WTC11 (cell line): ENCODE data around the gene TRPC1. TPM values are rescaled to one million over a fixed set of nuclear protein-coding genes. Genes with fewer than 3 reads are reported as not detected.

ENCODE experiments used
- ATAC-seq: fragments of 200-7000 bp; cut with Tn5 transposase; 2 replicates; pipeline ENCODE4 v1.10.0; 2021; ENCODE audit warnings: mild to moderate bottlenecking, moderate library complexity
- CTCF ChIA-PET: fragments of 300-600 bp; sonication (Branson Sonifier 250); formaldehyde crosslinking; loops from one replicate; lab custom pipeline; 2021; ENCODE audit warnings: antibody characterized with exemption; lab: Charles Lee
- POLR2A ChIA-PET: fragments of 350-600 bp; sonication (Branson Sonifier 250); formaldehyde crosslinking; loops from one replicate; lab custom pipeline; 2021; ENCODE audit warnings: antibody characterized with exemption; lab: Charles Lee
- DNase-seq: peaks from one replicate; pipeline ENCODE4 v3.0.0; 2021; ENCODE audit warnings: low spot score
- H3K27ac Mint-ChIP-seq: 2 replicates; pipeline ENCODE4 v1.8.0; 2021; ENCODE audit warnings: mixed read lengths
- H3K27me3 Mint-ChIP-seq: 2 replicates; pipeline ENCODE4 v1.8.0; 2021; ENCODE audit warnings: low read depth, mild to moderate bottlenecking, moderate library complexity, mixed read lengths
- H3K36me3 Mint-ChIP-seq: 2 replicates; pipeline ENCODE4 v1.8.0; 2021; ENCODE audit warnings: mixed read lengths
- H3K4me1 Mint-ChIP-seq: 2 replicates; pipeline ENCODE4 v1.8.0; 2022; ENCODE audit warnings: mixed read lengths
- H3K4me3 Mint-ChIP-seq: 2 replicates; pipeline ENCODE4 v1.8.0; 2021; ENCODE audit warnings: mild to moderate bottlenecking, moderate library complexity, mixed read lengths
- H3K9me3 Mint-ChIP-seq: 2 replicates; pipeline ENCODE4 v1.8.0; 2021; ENCODE audit warnings: mixed read lengths
- ATF1 ChIP-seq: sonication (generic); formaldehyde crosslinking; IDR thresholded peaks from 2 replicates; pipeline ENCODE4 v1.8.1; 2023; ENCODE audit warnings: mild to moderate bottlenecking, moderate library complexity, missing genetic modification reagents
- CREB1 ChIP-seq: sonication (generic); formaldehyde crosslinking; IDR thresholded peaks from 2 replicates; pipeline ENCODE4 v1.8.0; 2023; ENCODE audit warnings: mild to moderate bottlenecking, missing genetic modification reagents
- CREM ChIP-seq: sonication (generic); formaldehyde crosslinking; IDR thresholded peaks from 2 replicates; pipeline ENCODE4 v1.8.1; 2022; ENCODE audit warnings: mild to moderate bottlenecking, missing genetic modification reagents, moderate library complexity
- ESRRA ChIP-seq: sonication (generic); formaldehyde crosslinking; IDR thresholded peaks from 2 replicates; pipeline ENCODE4 v1.8.1; 2022; ENCODE audit warnings: mild to moderate bottlenecking, missing genetic modification reagents, borderline replicate concordance
- FOXJ3 ChIP-seq: sonication (generic); formaldehyde crosslinking; IDR thresholded peaks from 2 replicates; pipeline ENCODE4 v1.9.0; 2021; ENCODE audit warnings: missing genetic modification reagents, mild to moderate bottlenecking, borderline replicate concordance
- JUN ChIP-seq: sonication (generic); formaldehyde crosslinking; IDR thresholded peaks from 2 replicates; pipeline ENCODE4 v1.8.0; 2023; ENCODE audit warnings: mild to moderate bottlenecking, missing genetic modification reagents
- MAX ChIP-seq: sonication (generic); formaldehyde crosslinking; IDR thresholded peaks from 2 replicates; pipeline ENCODE4 v1.8.0; 2022; ENCODE audit warnings: mild to moderate bottlenecking, missing genetic modification reagents
- MYBL2 ChIP-seq: sonication (generic); formaldehyde crosslinking; IDR thresholded peaks from 2 replicates; pipeline ENCODE4 v1.8.1; 2023; ENCODE audit warnings: mild to moderate bottlenecking, moderate library complexity, missing genetic modification reagents
- NFATC4 ChIP-seq: fragments of 250-450 bp; sonication (Bioruptor Pico); IDR thresholded peaks from 2 replicates; pipeline ENCODE4 v1.9.0; 2021; ENCODE audit warnings: mild to moderate bottlenecking
- NFYB ChIP-seq: sonication (generic); formaldehyde crosslinking; conservative IDR thresholded peaks from 2 replicates; pipeline ENCODE4 v1.8.0; 2022; ENCODE audit warnings: low read depth, missing genetic modification reagents
- NR1H2 ChIP-seq: sonication (generic); formaldehyde crosslinking; IDR thresholded peaks from 2 replicates; pipeline ENCODE4 v1.9.0; 2021; ENCODE audit warnings: mild to moderate bottlenecking, moderate library complexity, missing genetic modification reagents
- RELA ChIP-seq: sonication (generic); formaldehyde crosslinking; IDR thresholded peaks from 2 replicates; pipeline ENCODE4 v1.8.1; 2022; ENCODE audit warnings: missing genetic modification reagents, mild to moderate bottlenecking, borderline replicate concordance
- USF1 ChIP-seq: sonication (generic); formaldehyde crosslinking; IDR thresholded peaks from 2 replicates; pipeline ENCODE4 v1.8.0; 2022; ENCODE audit warnings: mild to moderate bottlenecking, missing genetic modification reagents
- ZNF219 ChIP-seq: sonication (generic); formaldehyde crosslinking; IDR thresholded peaks from 2 replicates; pipeline ENCODE4 v1.8.0; 2023; ENCODE audit warnings: missing genetic modification reagents, mild to moderate bottlenecking, borderline replicate concordance
- ZNF232 ChIP-seq: sonication (generic); formaldehyde crosslinking; IDR thresholded peaks from 2 replicates; pipeline ENCODE4 v1.8.0; 2022; ENCODE audit warnings: mild to moderate bottlenecking, missing genetic modification reagents
- ZNF396 ChIP-seq: fragments of 250-450 bp; sonication (Bioruptor Pico); IDR thresholded peaks from 2 replicates; pipeline ENCODE4 v1.8.0; 2021; ENCODE audit warnings: mild to moderate bottlenecking, moderate library complexity, borderline replicate concordance
- total RNA-seq: library from RNA; stranded (reverse); gene quantifications from 3 replicates; pipeline ENCODE4 v1.2.3, GENCODE V29; 2021
- TF ChIP-seq, protein P1 (sequence below): fragments of 250-450 bp; sonication (Bioruptor Pico); IDR thresholded peaks from 2 replicates; pipeline ENCODE4 v1.9.0; 2021; ENCODE audit warnings: mild to moderate bottlenecking, borderline replicate concordance
- TF ChIP-seq, protein P2 (sequence below): sonication (generic); formaldehyde crosslinking; IDR thresholded peaks from 2 replicates; pipeline ENCODE4 v1.8.0; 2022; ENCODE audit warnings: mild to moderate bottlenecking, missing genetic modification reagents
- TF ChIP-seq, protein P3 (sequence below): sonication (generic); formaldehyde crosslinking; IDR thresholded peaks from 2 replicates; pipeline ENCODE4 v1.8.1; 2023; ENCODE audit warnings: mild to moderate bottlenecking, missing genetic modification reagents, moderate library complexity
- TF ChIP-seq, protein P4 (sequence below): sonication (generic); formaldehyde crosslinking; conservative IDR thresholded peaks from 2 replicates; pipeline ENCODE4 v1.8.1; 2023; ENCODE audit warnings: mild to moderate bottlenecking, low read depth, missing genetic modification reagents, moderate library complexity

Gene TRPC1
- total RNA-seq, 1 experiment from 2014 or later, result 13.8 TPM

DNA sequence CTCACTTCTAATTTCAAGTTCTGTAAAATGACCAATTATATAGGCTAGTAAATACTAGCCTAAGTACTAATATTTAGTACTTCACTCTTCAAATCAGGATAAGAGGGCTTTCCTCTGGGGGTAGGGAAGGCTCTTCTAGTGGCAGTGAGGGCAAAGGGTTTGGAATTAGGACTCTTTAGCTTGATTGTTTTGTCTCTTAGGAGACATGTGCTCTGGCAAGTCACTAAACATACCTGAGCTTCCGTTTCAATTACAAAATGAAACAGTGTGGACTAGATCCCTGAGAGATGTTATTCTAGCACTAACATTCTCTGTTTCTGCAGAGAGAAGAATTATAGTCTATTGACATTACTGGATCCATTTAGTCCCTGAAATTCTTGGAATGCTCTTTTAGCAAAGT, 93.5 kb downstream of the TRPC1 start (continued):
- no peak for TF ChIP-seq USF1 (CRISPR knock-in tag)
- TF ChIP-seq, protein P1, sequence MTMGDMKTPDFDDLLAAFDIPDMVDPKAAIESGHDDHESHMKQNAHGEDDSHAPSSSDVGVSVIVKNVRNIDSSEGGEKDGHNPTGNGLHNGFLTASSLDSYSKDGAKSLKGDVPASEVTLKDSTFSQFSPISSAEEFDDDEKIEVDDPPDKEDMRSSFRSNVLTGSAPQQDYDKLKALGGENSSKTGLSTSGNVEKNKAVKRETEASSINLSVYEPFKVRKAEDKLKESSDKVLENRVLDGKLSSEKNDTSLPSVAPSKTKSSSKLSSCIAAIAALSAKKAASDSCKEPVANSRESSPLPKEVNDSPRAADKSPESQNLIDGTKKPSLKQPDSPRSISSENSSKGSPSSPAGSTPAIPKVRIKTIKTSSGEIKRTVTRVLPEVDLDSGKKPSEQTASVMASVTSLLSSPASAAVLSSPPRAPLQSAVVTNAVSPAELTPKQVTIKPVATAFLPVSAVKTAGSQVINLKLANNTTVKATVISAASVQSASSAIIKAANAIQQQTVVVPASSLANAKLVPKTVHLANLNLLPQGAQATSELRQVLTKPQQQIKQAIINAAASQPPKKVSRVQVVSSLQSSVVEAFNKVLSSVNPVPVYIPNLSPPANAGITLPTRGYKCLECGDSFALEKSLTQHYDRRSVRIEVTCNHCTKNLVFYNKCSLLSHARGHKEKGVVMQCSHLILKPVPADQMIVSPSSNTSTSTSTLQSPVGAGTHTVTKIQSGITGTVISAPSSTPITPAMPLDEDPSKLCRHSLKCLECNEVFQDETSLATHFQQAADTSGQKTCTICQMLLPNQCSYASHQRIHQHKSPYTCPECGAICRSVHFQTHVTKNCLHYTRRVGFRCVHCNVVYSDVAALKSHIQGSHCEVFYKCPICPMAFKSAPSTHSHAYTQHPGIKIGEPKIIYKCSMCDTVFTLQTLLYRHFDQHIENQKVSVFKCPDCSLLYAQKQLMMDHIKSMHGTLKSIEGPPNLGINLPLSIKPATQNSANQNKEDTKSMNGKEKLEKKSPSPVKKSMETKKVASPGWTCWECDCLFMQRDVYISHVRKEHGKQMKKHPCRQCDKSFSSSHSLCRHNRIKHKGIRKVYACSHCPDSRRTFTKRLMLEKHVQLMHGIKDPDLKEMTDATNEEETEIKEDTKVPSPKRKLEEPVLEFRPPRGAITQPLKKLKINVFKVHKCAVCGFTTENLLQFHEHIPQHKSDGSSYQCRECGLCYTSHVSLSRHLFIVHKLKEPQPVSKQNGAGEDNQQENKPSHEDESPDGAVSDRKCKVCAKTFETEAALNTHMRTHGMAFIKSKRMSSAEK (CRISPR knock-in tag), result no peak
- TF ChIP-seq FOXJ3 (CRISPR knock-in tag), result no peak
- TF ChIP-seq CREM, result no peak
- no peak for TF ChIP-seq ESRRA (CRISPR knock-in tag)
- TF ChIP-seq RELA, result no peak
- TF ChIP-seq NR1H2 (CRISPR knock-in tag), result no peak
- TF ChIP-seq NFYB (CRISPR knock-in tag), result no peak
- TF ChIP-seq, protein P2, sequence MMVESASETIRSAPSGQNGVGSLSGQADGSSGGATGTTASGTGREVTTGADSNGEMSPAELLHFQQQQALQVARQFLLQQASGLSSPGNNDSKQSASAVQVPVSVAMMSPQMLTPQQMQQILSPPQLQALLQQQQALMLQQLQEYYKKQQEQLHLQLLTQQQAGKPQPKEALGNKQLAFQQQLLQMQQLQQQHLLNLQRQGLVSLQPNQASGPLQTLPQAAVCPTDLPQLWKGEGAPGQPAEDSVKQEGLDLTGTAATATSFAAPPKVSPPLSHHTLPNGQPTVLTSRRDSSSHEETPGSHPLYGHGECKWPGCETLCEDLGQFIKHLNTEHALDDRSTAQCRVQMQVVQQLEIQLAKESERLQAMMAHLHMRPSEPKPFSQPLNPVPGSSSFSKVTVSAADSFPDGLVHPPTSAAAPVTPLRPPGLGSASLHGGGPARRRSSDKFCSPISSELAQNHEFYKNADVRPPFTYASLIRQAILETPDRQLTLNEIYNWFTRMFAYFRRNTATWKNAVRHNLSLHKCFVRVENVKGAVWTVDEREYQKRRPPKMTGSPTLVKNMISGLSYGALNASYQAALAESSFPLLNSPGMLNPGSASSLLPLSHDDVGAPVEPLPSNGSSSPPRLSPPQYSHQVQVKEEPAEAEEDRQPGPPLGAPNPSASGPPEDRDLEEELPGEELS (CRISPR knock-in tag), result no peak
- no peak for TF ChIP-seq MYBL2

DNA sequence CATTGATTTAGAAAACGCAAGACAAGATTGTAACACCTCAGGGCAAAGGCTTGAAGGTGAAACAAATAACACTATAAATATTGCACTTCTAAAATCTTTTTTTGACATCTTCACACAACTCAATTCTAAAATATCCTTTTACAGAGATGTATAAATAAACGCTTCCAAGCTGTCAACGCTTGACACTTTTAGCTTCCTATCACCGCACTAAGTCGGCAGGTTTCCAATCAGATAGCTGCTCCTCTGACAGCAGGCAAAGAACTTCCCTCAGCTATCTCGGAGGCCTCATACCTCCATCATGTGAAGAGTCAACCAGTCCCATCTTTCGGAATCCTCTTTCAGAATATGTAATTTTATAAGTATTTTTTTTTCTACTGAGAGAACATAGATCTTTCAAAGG, 94.1 kb downstream of the TRPC1 start:
- CTCF ChIA-PET, result interaction anchor here (0.7 to 0.8 kb wide), 2 partner anchors 11 to 231 kb away, joined by 3 to 5 read pairs; no protein-coding TSS in a partner anchor
- no peak for ATAC-seq
- no peak for TF ChIP-seq NFATC4 (CRISPR knock-in tag)
- TF ChIP-seq ZNF232 (CRISPR knock-in tag), result no peak
- TF ChIP-seq, protein P3, sequence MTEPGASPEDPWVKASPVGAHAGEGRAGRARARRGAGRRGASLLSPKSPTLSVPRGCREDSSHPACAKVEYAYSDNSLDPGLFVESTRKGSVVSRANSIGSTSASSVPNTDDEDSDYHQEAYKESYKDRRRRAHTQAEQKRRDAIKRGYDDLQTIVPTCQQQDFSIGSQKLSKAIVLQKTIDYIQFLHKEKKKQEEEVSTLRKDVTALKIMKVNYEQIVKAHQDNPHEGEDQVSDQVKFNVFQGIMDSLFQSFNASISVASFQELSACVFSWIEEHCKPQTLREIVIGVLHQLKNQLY (CRISPR knock-in tag), result no peak
- TF ChIP-seq ZNF219 (CRISPR knock-in tag), result no peak
- TF ChIP-seq MYBL2, result no peak
- TF ChIP-seq, protein P4, sequence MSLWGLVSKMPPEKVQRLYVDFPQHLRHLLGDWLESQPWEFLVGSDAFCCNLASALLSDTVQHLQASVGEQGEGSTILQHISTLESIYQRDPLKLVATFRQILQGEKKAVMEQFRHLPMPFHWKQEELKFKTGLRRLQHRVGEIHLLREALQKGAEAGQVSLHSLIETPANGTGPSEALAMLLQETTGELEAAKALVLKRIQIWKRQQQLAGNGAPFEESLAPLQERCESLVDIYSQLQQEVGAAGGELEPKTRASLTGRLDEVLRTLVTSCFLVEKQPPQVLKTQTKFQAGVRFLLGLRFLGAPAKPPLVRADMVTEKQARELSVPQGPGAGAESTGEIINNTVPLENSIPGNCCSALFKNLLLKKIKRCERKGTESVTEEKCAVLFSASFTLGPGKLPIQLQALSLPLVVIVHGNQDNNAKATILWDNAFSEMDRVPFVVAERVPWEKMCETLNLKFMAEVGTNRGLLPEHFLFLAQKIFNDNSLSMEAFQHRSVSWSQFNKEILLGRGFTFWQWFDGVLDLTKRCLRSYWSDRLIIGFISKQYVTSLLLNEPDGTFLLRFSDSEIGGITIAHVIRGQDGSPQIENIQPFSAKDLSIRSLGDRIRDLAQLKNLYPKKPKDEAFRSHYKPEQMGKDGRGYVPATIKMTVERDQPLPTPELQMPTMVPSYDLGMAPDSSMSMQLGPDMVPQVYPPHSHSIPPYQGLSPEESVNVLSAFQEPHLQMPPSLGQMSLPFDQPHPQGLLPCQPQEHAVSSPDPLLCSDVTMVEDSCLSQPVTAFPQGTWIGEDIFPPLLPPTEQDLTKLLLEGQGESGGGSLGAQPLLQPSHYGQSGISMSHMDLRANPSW (CRISPR knock-in tag), result no peak
- no peak for TF ChIP-seq JUN (CRISPR knock-in tag)
- TF ChIP-seq CREB1 (CRISPR knock-in tag), result no peak
- no peak for TF ChIP-seq MAX
- no peak for TF ChIP-seq ATF1 (CRISPR knock-in tag)
- TF ChIP-seq ZNF396 (CRISPR knock-in tag), result no peak

More for the DNA sequence above, 94.1 kb downstream of the TRPC1 start:
- no peaks in the 10 kb centered on the region for H3K36me3 Mint-ChIP-seq
- no peaks in the 10 kb centered on the region for H3K9me3 Mint-ChIP-seq
- no peak for DNase-seq
- H3K4me1 Mint-ChIP-seq, result no peaks in the 10 kb centered on the region
- H3K27ac Mint-ChIP-seq, result no peak overlapping the region
- no peak overlapping the region for H3K4me3 Mint-ChIP-seq
- POLR2A ChIA-PET, result interaction anchor here (0.5 kb wide), 1 partner anchor 226 kb away, joined by 4 read pairs; no protein-coding TSS in a partner anchor
- no peaks in the 10 kb centered on the region; the same call in 1 of the 2 replicates for H3K27me3 Mint-ChIP-seq
